ENCODE measurements around the gene ANXA1. TPM values are rescaled to one million over a fixed set of nuclear protein-coding genes. Genes with fewer than 3 reads are reported as not detected.

ANXA1 gene
- total RNA-seq, 1 donor from 2014 or later: 0.27 TPM

- TF ChIP-seq CTCF (IDR thresholded peaks at IDR 0.05): no peak
- Mint-ChIP-seq H3K4me3 (peak overlapping the region; percentile 13), H3K4me1 (peaks cover 20% of the 10 kb centered on the region), H3K36me3 (ENCODE audit: low read depth) (no peaks in the 10 kb centered on the region), H3K27me3 (peaks cover 3% of the 10 kb centered on the region), H3K9me3 (peaks cover 2% of the 10 kb centered on the region), H3K27ac (peak overlapping the region; percentile 32)
- CTCF ChIA-PET: no interaction called here
- intact Hi-C loops (cut with micrococcal nuclease): loop anchor here (1.0 to 5.0 kb wide), 2 partner anchors 17 to 782 kb away; partner anchors contain the start of gene ZFAND5
- POLR2A ChIA-PET: no interaction called here
- DNase-seq (no peak), ATAC-seq (ENCODE audit: low read depth) (peak; percentile 76)
Measured at GRCh38 chr9:73149371-73150067, 2.1 kb upstream of the ANXA1 start.

DNA sequence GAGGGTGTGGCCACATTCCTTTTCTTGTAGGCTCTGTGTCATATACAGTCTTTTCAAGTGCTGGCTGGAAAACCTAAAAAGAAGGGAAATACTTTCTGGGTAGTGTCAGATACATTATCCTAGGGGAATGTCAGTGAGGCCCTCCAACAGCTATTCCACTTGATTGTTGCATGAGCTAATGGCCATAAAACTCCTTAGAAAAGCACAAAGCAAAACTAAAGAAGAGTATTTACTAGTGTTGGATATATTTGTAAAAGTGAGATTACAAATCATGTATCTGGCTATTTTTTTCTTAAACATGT is 829 bp downstream of the ANXA1 start:
- DNase-seq (no peak), ATAC-seq (ENCODE audit: low read depth) (no peak)
- no peak overlapping the region for H3K4me3 Mint-ChIP-seq
- ChIA-PET CTCF (no interaction called here), POLR2A (no interaction called here)
- H3K4me1 Mint-ChIP-seq: peaks cover 18% of the 10 kb centered on the region
- no peak overlapping the region for H3K27ac Mint-ChIP-seq
- intact Hi-C loops (cut with micrococcal nuclease): no loop called here
- no peaks in the 10 kb centered on the region for H3K36me3 Mint-ChIP-seq (ENCODE audit: low read depth)
- H3K27me3 Mint-ChIP-seq: peaks cover 7% of the 10 kb centered on the region
- no peak for TF ChIP-seq CTCF (IDR thresholded peaks at IDR 0.05)
- H3K9me3 Mint-ChIP-seq: peaks cover 2% of the 10 kb centered on the region

DNA sequence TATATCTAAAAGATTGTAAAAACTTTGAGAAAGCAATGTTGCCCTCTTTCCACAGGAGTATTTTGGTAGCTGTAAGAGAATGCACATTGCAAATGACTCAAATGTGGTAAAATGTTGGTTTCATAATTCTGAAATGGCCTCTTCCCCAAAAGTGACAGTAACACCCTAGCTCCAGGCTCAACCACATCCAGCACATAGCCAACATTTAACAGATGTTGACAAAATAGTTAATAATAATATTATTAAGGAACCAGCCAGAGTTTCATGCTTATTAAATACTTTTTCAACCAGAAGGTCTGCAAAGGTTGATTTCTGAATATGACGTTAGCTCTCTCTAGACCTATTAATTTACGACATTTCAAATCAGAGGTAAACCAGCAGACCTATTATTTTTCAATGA is 1.3 kb downstream of the ANXA1 start:
- CTCF ChIA-PET: no interaction called here
- Mint-ChIP-seq H3K4me3 (no peak overlapping the region), H3K9me3 (peaks cover 2% of the 10 kb centered on the region), H3K36me3 (ENCODE audit: low read depth) (no peaks in the 10 kb centered on the region), H3K27ac (no peak overlapping the region), H3K4me1 (peaks cover 14% of the 10 kb centered on the region), H3K27me3 (peaks cover 7% of the 10 kb centered on the region)
- no peak for TF ChIP-seq CTCF (IDR thresholded peaks at IDR 0.05)
- POLR2A ChIA-PET: no interaction called here
- intact Hi-C loops (cut with micrococcal nuclease): no loop called here
- DNase-seq (no peak), ATAC-seq (ENCODE audit: low read depth) (no peak)

GRCh38 chr9:73153793-73154227 is 2.1 kb downstream of the ANXA1 start:
- ATAC-seq (ENCODE audit: low read depth): no peak
- ChIA-PET CTCF (no interaction called here), POLR2A (no interaction called here)
- TF ChIP-seq CTCF (IDR thresholded peaks at IDR 0.05): no peak
- Mint-ChIP-seq H3K27me3 (peaks cover 7% of the 10 kb centered on the region), H3K27ac (no peak overlapping the region), H3K4me1 (peaks cover 8% of the 10 kb centered on the region), H3K9me3 (no peaks in the 10 kb centered on the region), H3K4me3 (no peak overlapping the region), H3K36me3 (ENCODE audit: low read depth) (no peaks in the 10 kb centered on the region)
- intact Hi-C loops (cut with micrococcal nuclease): no loop called here
- no peak for DNase-seq

DNA sequence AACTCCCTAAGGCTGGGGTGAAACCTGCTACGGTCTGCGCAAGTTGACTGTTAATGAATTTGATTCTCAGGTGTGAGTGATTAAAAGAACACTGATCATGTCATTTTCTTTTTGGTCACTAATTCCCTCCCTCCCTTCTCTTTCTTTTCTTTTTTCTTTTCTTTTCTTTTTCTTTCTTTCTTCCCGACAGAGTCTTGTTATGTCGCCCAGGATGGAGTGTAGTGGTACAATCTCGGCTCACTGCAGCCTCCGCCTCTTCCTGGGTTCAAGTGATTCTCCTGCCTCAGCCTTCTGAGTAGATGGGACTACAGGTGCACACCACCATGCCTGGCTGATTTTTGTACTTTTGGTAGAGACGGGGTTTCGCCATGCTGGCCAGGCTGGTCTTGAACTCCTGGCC is 2.6 kb downstream of the ANXA1 start:
- DNase-seq (no peak), ATAC-seq (ENCODE audit: low read depth) (no peak)
- peaks cover 5% of the 10 kb centered on the region for H3K4me1 Mint-ChIP-seq
- peaks cover 7% of the 10 kb centered on the region for H3K27me3 Mint-ChIP-seq
- H3K9me3 Mint-ChIP-seq: no peaks in the 10 kb centered on the region
- no peak overlapping the region for H3K27ac Mint-ChIP-seq
- intact Hi-C loops (cut with micrococcal nuclease): no loop called here
- H3K36me3 Mint-ChIP-seq (ENCODE audit: low read depth): no peaks in the 10 kb centered on the region
- H3K4me3 Mint-ChIP-seq: no peak overlapping the region
- no peak for TF ChIP-seq CTCF (IDR thresholded peaks at IDR 0.05)
- CTCF ChIA-PET: no interaction called here
- POLR2A ChIA-PET: no interaction called here

All from activated B cell treated with CpG ODN at 0.5 μM for 24 hours (primary cell).